H9 (cell line): ENCODE results near the gene ADGRE1. TPM values are rescaled to one million over a fixed set of nuclear protein-coding genes. Genes with fewer than 3 reads are reported as not detected.

Source experiments
- DNase-seq: peaks from one replicate; pipeline ENCODE4 v3.0.0-alpha.2; 2017
- H2AFZ ChIP-seq: one replicate; pipeline ENCODE4 v1.6.1; 2013; ENCODE audit warnings: mild to moderate bottlenecking, low read length, control low read depth, moderate library complexity
- H2AK5ac ChIP-seq: 2 replicates; pipeline ENCODE4 v1.6.1; 2013; ENCODE audit warnings: low read length, control low read depth, mixed read lengths; ENCODE audit not compliant: insufficient read length
- H2BK120ac ChIP-seq: one replicate; pipeline ENCODE4 v1.6.1; 2013; ENCODE audit warnings: low read depth, mild to moderate bottlenecking, low read length, control low read depth, inconsistent platforms; ENCODE audit not compliant: poor library complexity, severe bottlenecking
- H2BK12ac ChIP-seq: 2 replicates; pipeline ENCODE4 v1.6.1; 2013; ENCODE audit warnings: low read length, control low read depth, mixed read lengths, low read depth; ENCODE audit not compliant: insufficient read length
- H2BK15ac ChIP-seq: 2 replicates; pipeline ENCODE4 v1.6.1; 2013; ENCODE audit warnings: low read depth, low read length, control low read depth
- H2BK20ac ChIP-seq: one replicate; pipeline ENCODE4 v1.6.1; 2013; ENCODE audit warnings: low read depth, mild to moderate bottlenecking, low read length, control low read depth, inconsistent platforms; ENCODE audit not compliant: poor library complexity, severe bottlenecking
- H2BK5ac ChIP-seq: 2 replicates; pipeline ENCODE4 v1.6.1; 2013; ENCODE audit warnings: low read length, control low read depth, mixed read lengths; ENCODE audit not compliant: insufficient read length
- H3K14ac ChIP-seq: 2 replicates; pipeline ENCODE4 v1.6.1; 2013; ENCODE audit warnings: low read length, control low read depth; ENCODE audit not compliant: insufficient read depth
- H3K18ac ChIP-seq: 2 replicates; pipeline ENCODE4 v1.6.1; 2013; ENCODE audit warnings: low read depth, mild to moderate bottlenecking, mixed read lengths, low read length, control low read depth; ENCODE audit not compliant: insufficient read length
- H3K23ac ChIP-seq: 2 replicates; pipeline ENCODE4 v1.6.1; 2013; ENCODE audit warnings: low read length, control low read depth, mixed read lengths, low read depth; ENCODE audit not compliant: insufficient read length
- H3K23me2 ChIP-seq: 2 replicates; pipeline ENCODE4 v1.6.1; 2013; ENCODE audit warnings: low read depth, mild to moderate bottlenecking, mixed read lengths, low read length, control low read depth; ENCODE audit not compliant: insufficient read length, poor library complexity, severe bottlenecking
- H3K27ac ChIP-seq: 2 replicates; pipeline ENCODE4 v1.5.1; 2013; ENCODE audit warnings: low read length, control low read depth, mixed read lengths, low read depth; ENCODE audit not compliant: insufficient read length
- H3K27me3 ChIP-seq: 2 replicates; pipeline ENCODE4 v1.6.1; 2013; ENCODE audit warnings: low read length, control low read depth, inconsistent platforms; ENCODE audit not compliant: insufficient read depth
- H3K4ac ChIP-seq: 2 replicates; pipeline ENCODE4 v1.6.1; 2013; ENCODE audit warnings: low read depth, mild to moderate bottlenecking, control low read depth, inconsistent platforms, low read length, moderate library complexity
- H3K4me1 ChIP-seq: 2 replicates; pipeline ENCODE4 v1.6.1; 2013; ENCODE audit warnings: low read length, control low read depth, inconsistent platforms; ENCODE audit not compliant: insufficient read depth
- H3K4me2 ChIP-seq: 2 replicates; pipeline ENCODE4 v1.6.1; 2013; ENCODE audit warnings: low read length, control low read depth, mixed read lengths; ENCODE audit not compliant: insufficient read length, insufficient read depth
- H3K56ac ChIP-seq: 2 replicates; pipeline ENCODE4 v1.6.1; 2013; ENCODE audit warnings: low read depth, mild to moderate bottlenecking, mixed read lengths, low read length, control low read depth; ENCODE audit not compliant: insufficient read length
- H3K79me1 ChIP-seq: 2 replicates; pipeline ENCODE4 v1.6.1; 2013; ENCODE audit warnings: low read depth, mild to moderate bottlenecking, moderate library complexity, low read length, control low read depth, inconsistent platforms; ENCODE audit not compliant: insufficient read depth, poor library complexity, severe bottlenecking
- H3K79me2 ChIP-seq: 2 replicates; pipeline ENCODE4 v1.6.1; 2013; ENCODE audit warnings: low read length, control low read depth, inconsistent platforms; ENCODE audit not compliant: insufficient read depth
- H3K9ac ChIP-seq: 2 replicates; pipeline ENCODE4 v1.6.1; 2013; ENCODE audit warnings: low read length, control low read depth, mixed read lengths; ENCODE audit not compliant: insufficient read length; ENCODE audit errors: extremely low read depth
- H3K9me3 ChIP-seq: one replicate; pipeline ENCODE4 v1.6.1; 2013; ENCODE audit warnings: low read depth, low read length, inconsistent platforms; ENCODE audit not compliant: control insufficient read depth
- H3T11ph ChIP-seq: one replicate; pipeline ENCODE4 v1.6.1; 2013; ENCODE audit warnings: mild to moderate bottlenecking, low read length, control low read depth, inconsistent platforms
- H4K20me1 ChIP-seq: one replicate; pipeline ENCODE4 v1.6.1; 2013; ENCODE audit not compliant: control insufficient read depth, insufficient read length, insufficient read depth
- H4K5ac ChIP-seq: 2 replicates; pipeline ENCODE4 v1.6.1; 2013; ENCODE audit warnings: low read depth, mild to moderate bottlenecking, mixed read lengths, low read length, control low read depth; ENCODE audit not compliant: insufficient read length
- H4K8ac ChIP-seq: replicated peaks from 2 replicates; pipeline ENCODE4 v1.6.1; 2013; ENCODE audit warnings: low read length, control low read depth, mixed read lengths, low read depth; ENCODE audit not compliant: insufficient read length
- H4K91ac ChIP-seq: 2 replicates; pipeline ENCODE4 v1.6.1; 2013; ENCODE audit warnings: low read depth, mild to moderate bottlenecking, moderate library complexity, mixed read lengths, low read length, control low read depth; ENCODE audit not compliant: insufficient read length
- H3K27ac Mint-ChIP-seq, 3 experiments: 2 replicates in 2 of 3; 3 replicates in 1 of 3; pipeline ENCODE4 v1.8.0; 2020 to 2021; ENCODE audit warnings: mixed read lengths in 3 of 3, mild to moderate bottlenecking in 1 of 3, moderate library complexity in 1 of 3
- H3K27me3 Mint-ChIP-seq: 2 replicates; pipeline ENCODE4 v1.8.0; 2021; ENCODE audit warnings: low read depth, mild to moderate bottlenecking, moderate library complexity, mixed read lengths
- H3K36me3 Mint-ChIP-seq, 3 experiments: 2 replicates in 2 of 3; 3 replicates in 1 of 3; pipeline ENCODE4 v1.8.0; 2020 to 2021; ENCODE audit warnings: low read depth in 3 of 3, mixed read lengths in 3 of 3; ENCODE audit not compliant: insufficient read depth in 1 of 3
- H3K4me1 Mint-ChIP-seq, 2 experiments: 2 replicates each; pipeline ENCODE4 v1.8.0; 2020; ENCODE audit warnings: mixed read lengths in 2 of 2
- H3K4me3 Mint-ChIP-seq, 2 experiments: 2 replicates in 1 of 2; 3 replicates in 1 of 2; pipeline ENCODE4 v1.8.0; 2020 to 2021; ENCODE audit warnings: mild to moderate bottlenecking in 2 of 2, mixed read lengths in 2 of 2, moderate library complexity in 1 of 2
- H3K9me3 Mint-ChIP-seq, 2 experiments: 2 replicates in 1 of 2; 3 replicates in 1 of 2; pipeline ENCODE4 v1.8.0; 2020; ENCODE audit warnings: mild to moderate bottlenecking in 2 of 2, mixed read lengths in 2 of 2, moderate library complexity in 1 of 2
- CTCF ChIP-seq: fragments of 200-600 bp; sonication (generic); conservative IDR thresholded peaks from 3 replicates; pipeline ENCODE4 v1.8.0; 2021; ENCODE audit warnings: antibody characterized with exemption, mild to moderate bottlenecking
- WGBS: extraction: QIAGEN DNeasy Blood & Tissue Kit; methylation state at CpG from one replicate; pipeline ENCODE4 v1.1.7; 2013; ENCODE audit warnings: missing lambda C conversion rate, low lambda C conversion rate, mixed read lengths; ENCODE audit not compliant: insufficient read length; ENCODE audit errors: extremely low coverage; 5-methylcytosine and 5-hydroxymethylcytosine counted together
- total RNA-seq: library from RNA; stranded (reverse); gene quantifications from 2 replicates; pipeline ENCODE4 v1.2.1, GENCODE V29; 2021

The ADGRE1 gene
- total RNA-seq, 1 experiment from 2014 or later = not detected

DNA sequence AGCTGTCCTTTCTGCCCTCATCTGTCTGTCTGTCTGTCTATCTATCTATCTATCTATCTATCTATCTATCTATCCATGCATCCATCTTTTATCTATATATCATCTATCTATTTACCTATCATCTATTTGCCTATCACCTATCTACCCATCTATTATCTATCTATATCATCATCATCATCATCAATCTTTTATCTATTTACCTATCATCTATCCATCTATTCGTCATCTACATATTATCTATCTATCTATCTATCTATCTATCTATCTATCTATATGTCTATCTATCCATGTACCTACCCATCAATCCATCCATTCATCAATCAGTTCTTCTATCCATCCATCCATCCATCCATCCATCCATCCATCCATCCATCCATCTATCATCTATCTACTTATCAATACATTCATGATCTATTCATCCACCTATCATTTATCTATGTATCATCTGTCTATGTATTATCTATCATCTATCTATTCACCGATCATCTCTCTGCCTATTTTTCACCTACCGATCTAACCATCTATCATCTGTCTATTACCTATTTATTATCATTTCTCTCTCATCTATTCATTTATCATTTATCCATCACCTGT lies 49.2 kb upstream of the ADGRE1 start:
- peaks cover 1% of the 10 kb centered on the region for H3K27me3 Mint-ChIP-seq
- no peak overlapping the region for H3K9ac ChIP-seq
- no peak overlapping the region for H4K5ac ChIP-seq
- no peak overlapping the region for H3K4me2 ChIP-seq
- no peak overlapping the region for H3T11ph ChIP-seq
- no peak overlapping the region for H2AFZ ChIP-seq
- no peaks in the 10 kb centered on the region for H3K79me2 ChIP-seq
- no peak overlapping the region for H2BK15ac ChIP-seq
- no peak overlapping the region for H3K4ac ChIP-seq
- H4K91ac ChIP-seq = no peak overlapping the region
- DNase-seq = no peak
- H3K27ac Mint-ChIP-seq = no peak overlapping the region
- H3K9me3 ChIP-seq = no peaks in the 10 kb centered on the region
- no peak for TF ChIP-seq CTCF
- H2BK120ac ChIP-seq = no peak overlapping the region
- H4K20me1 ChIP-seq = no peaks in the 10 kb centered on the region
- no peaks in the 10 kb centered on the region for H3K4me1 Mint-ChIP-seq
- no peak overlapping the region for H2AK5ac ChIP-seq
- no peaks in the 10 kb centered on the region for H3K79me1 ChIP-seq
- H3K27ac ChIP-seq = no peak overlapping the region
- WGBS = 100% methylated on average over 3 of the region's 3 CpGs
- no peaks in the 10 kb centered on the region for H3K27me3 ChIP-seq
- no peak overlapping the region for H3K18ac ChIP-seq
- H3K4me1 ChIP-seq = no peaks in the 10 kb centered on the region
- no peak overlapping the region for H3K56ac ChIP-seq
- no peak overlapping the region for H2BK20ac ChIP-seq
- H3K36me3 Mint-ChIP-seq = no peaks in the 10 kb centered on the region
- H3K9me3 Mint-ChIP-seq = peaks cover 0 to 65% of the 10 kb centered on the region in 2 experiments; a peak in 3 of 5 replicates
- no peak overlapping the region for H2BK5ac ChIP-seq
- H3K23me2 ChIP-seq = no peaks in the 10 kb centered on the region
- H4K8ac ChIP-seq = no peak overlapping the region
- no peak overlapping the region for H3K4me3 Mint-ChIP-seq
- H3K23ac ChIP-seq = no peak overlapping the region
- H3K14ac ChIP-seq = no peak overlapping the region
- H2BK12ac ChIP-seq = no peak overlapping the region
